NCI-H1048 (cell line): ENCODE measurements around the gene CAMTA2.

Experiments
- DNase-seq: peaks from one replicate; lab custom pipeline; 2025; lab: John Stamatoyannopoulos, UW

The CAMTA2 gene

GRCh38 chr17:4969047-4969550 is 18.4 kb downstream of the CAMTA2 start:
- DNase-seq: no peak

- no peak for DNase-seq
These were observed 18.9 kb downstream of the CAMTA2 start for GRCh38 chr17:4968486-4969046.

GRCh38 chr17:4967539-4968485 is 19.7 kb downstream of the CAMTA2 start, which contains the start of gene SPAG7:
Gene SPAG7, minus strand, starts transcription at chr17:4967817. Its CDS starts 13 bp downstream, at chr17:4967804.
- DNase-seq: peak; percentile 82

- peak; percentile 98 for DNase-seq
These were observed 20.5 kb downstream of the CAMTA2 start for GRCh38 chr17:4966844-4967538.

GRCh38 chr17:4965311-4965986 is 22.0 kb downstream of the CAMTA2 start:
- no peak for DNase-seq

- no peak for DNase-seq
These were observed 27.1 kb downstream of the CAMTA2 start for GRCh38 chr17:4960279-4960922.

- no peak for DNase-seq
These were observed 28.1 kb downstream of the CAMTA2 start for GRCh38 chr17:4959261-4959965.

- no peak for DNase-seq
These were observed 29.4 kb downstream of the CAMTA2 start for GRCh38 chr17:4958102-4958501.

GRCh38 chr17:4956493-4957061 is 30.9 kb downstream of the CAMTA2 start:
- DNase-seq: no peak

GRCh38 chr17:4955091-4955490 is 32.4 kb downstream of the CAMTA2 start:
- DNase-seq: no peak

GRCh38 chr17:4953451-4953961 is 34.0 kb downstream of the CAMTA2 start:
- DNase-seq: no peak

GRCh38 chr17:4951486-4951885 is 36.0 kb downstream of the CAMTA2 start:
- no peak for DNase-seq

- no peak for DNase-seq
These were observed 36.7 kb downstream of the CAMTA2 start, which contains the start of gene ENO3 for GRCh38 chr17:4950746-4951204. Gene ENO3, plus strand, starts transcription at chr17:4951119. Its CDS starts 711 bp downstream, at chr17:4951830.

GRCh38 chr17:4950075-4950745 is 37.3 kb downstream of the CAMTA2 start:
- no peak for DNase-seq

GRCh38 chr17:4949321-4950074 is 38.0 kb downstream of the CAMTA2 start:
- DNase-seq: no peak

GRCh38 chr17:4948931-4949320 is 38.5 kb downstream of the CAMTA2 start:
- DNase-seq: peak; percentile 79

GRCh38 chr17:4948166-4948930 is 39.1 kb downstream of the CAMTA2 start, which contains the start of gene PFN1:
Gene PFN1, minus strand, starts transcription at chr17:4948530. Its CDS starts 136 bp downstream, at chr17:4948394.
- peak; percentile 58 for DNase-seq
